A549 (cell line): ENCODE results near the gene NKAIN4. TPM values are rescaled to one million over a fixed set of nuclear protein-coding genes. Genes with fewer than 3 reads are reported as not detected.
A peak's percentile ranks its signal among the peaks of the same experiment; 100 is the strongest.

Experiments used
- ATAC-seq, 2 experiments: fragments of 200-7000 bp in 1 of 2; fragments of >200 bp in 1 of 2; cut with Nextera tagmentation in 1 of 2; cut with Tn5 transposase in 1 of 2; 3 replicates each; pipeline versions ENCODE4 v1.8.0 to v1.9.1; 2018 to 2020; ENCODE audit warnings: mild to moderate bottlenecking in 1 of 2, moderate library complexity in 1 of 2
- CTCF ChIA-PET: fragments of 300-600 bp; sonication (Branson Sonifier 250); formaldehyde crosslinking; extraction: SDS; loops from one replicate; lab custom pipeline; 2021; ENCODE audit warnings: antibody characterized with exemption, inconsistent platforms; lab: Yijun Ruan, JAX
- POLR2A ChIA-PET: fragments of 350-600 bp; formaldehyde crosslinking; extraction: SDS; loops from one replicate; lab custom pipeline; 2021; ENCODE audit warnings: antibody characterized with exemption, inconsistent platforms; lab: Yijun Ruan, JAX
- DNase-seq, 2 experiments: peaks; one replicate each; pipeline versions ENCODE4 v3.0.0 to v3.0.0-alpha.2; 2011 to 2016; ENCODE audit warnings: low read depth in 1 of 2, low spot score in 1 of 2
- FAIRE-seq: peaks from 2 replicates; lab custom pipeline; 2011; peaks lifted over from hg19 to GRCh38; lab: Jason Lieb, UNC
- H3K27ac ChIP-seq, 2 experiments: fragments of >200 bp; sonication (Bioruptor Twin); formaldehyde crosslinking; 3 replicates each; pipeline ENCODE4 v1.5.1; 2016 to 2017
- H3K4me1 ChIP-seq: fragments of >200 bp; sonication (Bioruptor Twin); formaldehyde crosslinking; 3 replicates; pipeline ENCODE4 v1.6.1; 2016
- H3K4me2 ChIP-seq: fragments of >200 bp; sonication (Bioruptor Twin); formaldehyde crosslinking; 3 replicates; pipeline ENCODE4 v1.6.1; 2016
- H3K4me3 ChIP-seq: fragments of >200 bp; sonication (Bioruptor Twin); formaldehyde crosslinking; 3 replicates; pipeline ENCODE4 v1.5.1; 2016
- H3K9me3 ChIP-seq: fragments of >200 bp; sonication (Bioruptor Twin); formaldehyde crosslinking; 3 replicates; pipeline ENCODE4 v1.6.1; 2016
- CBX8 ChIP-seq: fragments of 200-600 bp; sonication (generic); IDR thresholded peaks from 2 replicates; pipeline ENCODE4 v1.6.1; 2016
- CHD2 ChIP-seq: fragments of 150-350 bp; IDR thresholded peaks from 2 replicates; pipeline ENCODE4 v1.6.1; 2014; ENCODE audit warnings: low read length; ENCODE audit not compliant: partially characterized antibody
- EHF ChIP-seq: fragments of 250-450 bp; sonication (Bioruptor Pico); IDR thresholded peaks from 2 replicates; pipeline ENCODE4 v1.5.0; 2020; ENCODE audit warnings: mild to moderate bottlenecking
- EHMT2 ChIP-seq: fragments of 200-600 bp; sonication (generic); IDR thresholded peaks from 2 replicates; pipeline ENCODE4 v1.6.1; 2016; ENCODE audit warnings: antibody characterized with exemption, low read depth, mild to moderate bottlenecking, moderate library complexity
- ELK1 ChIP-seq: fragments of 150-350 bp; IDR thresholded peaks from 2 replicates; pipeline ENCODE4 v1.6.1; 2014; ENCODE audit warnings: low read depth, mild to moderate bottlenecking, low read length
- HES2 ChIP-seq: fragments of >200 bp; sonication (Bioruptor Twin); formaldehyde crosslinking; IDR thresholded peaks from 2 replicates; pipeline ENCODE4 v1.6.1; 2016
- MAFK ChIP-seq: fragments of 450-650 bp; IDR thresholded peaks from 2 replicates; pipeline ENCODE4 v1.6.1; 2014; ENCODE audit not compliant: partially characterized antibody
- NPAS2 ChIP-seq: fragments of 250-450 bp; sonication (Bioruptor Pico); IDR thresholded peaks from 2 replicates; pipeline ENCODE4 v1.8.0; 2022; ENCODE audit warnings: mild to moderate bottlenecking, moderate library complexity, borderline replicate concordance
- PBX3 ChIP-seq: IDR thresholded peaks from 2 replicates; pipeline ENCODE4 v1.6.1; 2012
- PHF8 ChIP-seq: fragments of 200-600 bp; sonication (generic); IDR thresholded peaks from 2 replicates; pipeline ENCODE4 v1.6.1; 2016; ENCODE audit warnings: low read depth, mild to moderate bottlenecking, antibody characterized with exemption, moderate library complexity, borderline replicate concordance
- TFCP2L1 ChIP-seq: fragments of 250-450 bp; sonication (Bioruptor Pico); IDR thresholded peaks from 2 replicates; pipeline ENCODE4 v1.5.0; 2021; ENCODE audit warnings: mild to moderate bottlenecking
- ZFP36 ChIP-seq: fragments of 450-650 bp; IDR thresholded peaks from 2 replicates; pipeline ENCODE4 v1.6.1; 2014; ENCODE audit warnings: borderline replicate concordance; ENCODE audit not compliant: partially characterized antibody
- ZSCAN20 ChIP-seq: fragments of 250-450 bp; sonication (Bioruptor Pico); IDR thresholded peaks from 2 replicates; pipeline ENCODE4 v1.8.0; 2022; ENCODE audit warnings: mild to moderate bottlenecking, moderate library complexity
- WGBS: methylation state at CpG from one replicate; pipeline ENCODE4 v1.1.6; 2017; ENCODE audit errors: missing lambda C conversion rate; 5-methylcytosine and 5-hydroxymethylcytosine counted together
- polyA plus RNA-seq, 4 experiments: library from polyadenylated mRNA; depleted of rRNA in 3 of 4; stranded (reverse); fragments of >200 nt; fragmentation: RNase III in 1 of 4; extraction: RNeasy Plus Mini Kit Qiagen cat#74134 plus additional on column Dnase treatment in 1 of 4; gene quantifications; 2 replicates in 3 of 4; 3 replicates in 1 of 4; pipeline ENCODE4 v1.2.3, GENCODE V29; 2011 to 2017

NKAIN4 gene
- polyA plus RNA-seq, 2 of the 4 experiments (the other 2 are of a cell fraction) = 5.8 to 9.7 TPM

GRCh38 chr20:63249891-63250290, 4.4 kb downstream of the NKAIN4 start:
- ChIA-PET POLR2A (no interaction called here), CTCF (interaction anchor here (0.7 to 11.7 kb wide), 8 partner anchors 9 to 41 kb away, joined by 3 to 131 read pairs (median 4); partner anchors contain the start of gene BIRC7)
- Histone ChIP-seq H3K4me2 (no peak overlapping the region), H3K9me3 (no peaks in the 10 kb centered on the region), H3K27ac (peak overlapping the region; percentile 36 to 63; a peak in 5 of 6 replicates), H3K4me1 (peaks cover 48% of the 10 kb centered on the region), H3K4me3 (no peak overlapping the region)
- TF ChIP-seq ZSCAN20 (CRISPR knock-in tag) = no peak
- no peak for TF ChIP-seq ELK1
- TF ChIP-seq EHMT2 = no peak
- TF ChIP-seq NPAS2 (CRISPR knock-in tag) = no peak
- no peak for TF ChIP-seq PHF8
- FAIRE-seq (no peak), ATAC-seq (no peak), DNase-seq (no peak)
- 93% methylated on average over 13 of the region's 15 CpGs for WGBS

GRCh38 chr20:63248835-63249591, 5.2 kb downstream of the NKAIN4 start:
- Histone ChIP-seq H3K27ac (peak overlapping the region; percentile 36 to 63; a peak in 5 of 6 replicates), H3K4me1 (peaks cover 42% of the 10 kb centered on the region), H3K4me3 (no peak overlapping the region), H3K4me2 (peak overlapping the region; percentile 28; the same call in 2 of the 3 replicates), H3K9me3 (no peaks in the 10 kb centered on the region)
- TF ChIP-seq TFCP2L1 (no peak), MAFK (peak; percentile 94), HES2 (no peak)
- POLR2A ChIA-PET = no interaction called here
- FAIRE-seq (no peak), ATAC-seq (no peak; a peak in 1 of 6 replicates), DNase-seq (no peak)
- CTCF ChIA-PET = interaction anchor here (0.6 to 11.7 kb wide), 11 partner anchors 8 to 45 kb away, joined by 3 to 131 read pairs (median 3); partner anchors contain the start of gene BIRC7
- 56% methylated on average over 11 of the region's 25 CpGs for WGBS

GRCh38 chr20:63247671-63248228, 6.5 kb downstream of the NKAIN4 start:
- Histone ChIP-seq H3K4me3 (no peak overlapping the region), H3K9me3 (no peaks in the 10 kb centered on the region), H3K4me2 (no peak overlapping the region), H3K4me1 (peaks cover 35% of the 10 kb centered on the region), H3K27ac (peak overlapping the region; percentile 35 to 63; a peak in 4 of 6 replicates)
- ATAC-seq = no peak
- TF ChIP-seq PBX3 = no peak
- no peak for TF ChIP-seq CHD2
- TF ChIP-seq CBX8 = no peak
- TF ChIP-seq EHF = no peak
- peak; percentile 50 for TF ChIP-seq ZFP36
- CTCF ChIA-PET = interaction anchor here (0.6 to 11.7 kb wide), 5 partner anchors 11 to 33 kb away, joined by 3 to 131 read pairs (median 8); partner anchors contain the start of gene BIRC7
- FAIRE-seq = no peak
- 87% methylated on average over 19 of the region's 24 CpGs for WGBS
- no peak for DNase-seq
- POLR2A ChIA-PET = no interaction called here
